HL-60 (cell line): ENCODE data around the gene CACNA1C.

Source experiments
- DNase-seq, 2 experiments: peaks; one replicate each; pipeline ENCODE4 v3.0.0-alpha.2; 2010 to 2020; ENCODE audit warnings: low read depth in 1 of 2, low spot score in 1 of 2
- H3K27ac ChIP-seq: fragments of 250-450 bp; sonication (Bioruptor Pico); replicated peaks from 2 replicates; pipeline ENCODE4 v1.5.1; 2020; ENCODE audit warnings: mild to moderate bottlenecking, moderate library complexity
- H3K27me3 ChIP-seq: fragments of 250-450 bp; sonication (Bioruptor Pico); 2 replicates; pipeline ENCODE4 v1.5.1; 2021; ENCODE audit warnings: mild to moderate bottlenecking, moderate library complexity; ENCODE audit not compliant: insufficient read depth, poor library complexity, severe bottlenecking
- H3K4me3 ChIP-seq: replicated peaks from 2 replicates; pipeline ENCODE4 v1.5.1; 2011; ENCODE audit warnings: mild to moderate bottlenecking, control low read depth, low read length; ENCODE audit not compliant: insufficient read depth
- GABPA ChIP-seq: IDR thresholded peaks from 2 replicates; pipeline ENCODE4 v1.6.1; 2012; ENCODE audit warnings: low read depth
- POLR2AphosphoS5 ChIP-seq: IDR thresholded peaks from 2 replicates; pipeline ENCODE4 v1.6.1; 2012; ENCODE audit warnings: low read depth
- SPI1 ChIP-seq: IDR thresholded peaks from 2 replicates; pipeline ENCODE4 v1.6.1; 2012; ENCODE audit warnings: low read depth, mild to moderate bottlenecking, borderline replicate concordance
- TF ChIP-seq, protein P1 (sequence below): IDR thresholded peaks from 2 replicates; pipeline ENCODE4 v1.6.1; 2012; ENCODE audit warnings: low read depth; ENCODE audit not compliant: insufficient replicate concordance
- TF ChIP-seq, protein P2 (sequence below): IDR thresholded peaks from one replicate; pipeline ENCODE4 v1.5.1; 2011; ENCODE audit warnings: low read length, control low read depth, inconsistent platforms; ENCODE audit not compliant: insufficient read depth

Gene CACNA1C

DNA sequence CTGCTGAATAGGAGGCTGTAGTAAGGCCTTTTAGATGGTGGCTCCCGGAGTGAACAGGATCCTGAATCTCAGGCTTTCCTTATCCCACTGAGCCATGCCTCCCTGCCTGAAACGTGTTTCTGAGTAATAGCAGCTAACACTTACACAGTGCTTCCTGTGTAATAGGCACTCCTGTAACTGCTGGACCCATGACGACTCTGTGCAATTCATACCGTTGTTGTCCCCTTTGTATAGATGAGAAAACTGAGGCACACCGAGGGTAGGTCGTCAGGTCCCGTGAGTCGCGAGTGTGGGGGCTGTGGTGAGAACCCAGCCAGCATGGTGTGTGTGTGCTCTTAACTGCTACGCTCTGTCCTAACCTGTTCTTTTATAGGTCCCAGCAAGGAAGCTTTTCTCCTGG, 193.6 kb downstream of the CACNA1C start:
- Histone ChIP-seq H3K27me3 (no peaks in the 10 kb centered on the region), H3K4me3 (no peak overlapping the region), H3K27ac (no peak overlapping the region)
- no peak for DNase-seq
- TF ChIP-seq, protein P1, sequence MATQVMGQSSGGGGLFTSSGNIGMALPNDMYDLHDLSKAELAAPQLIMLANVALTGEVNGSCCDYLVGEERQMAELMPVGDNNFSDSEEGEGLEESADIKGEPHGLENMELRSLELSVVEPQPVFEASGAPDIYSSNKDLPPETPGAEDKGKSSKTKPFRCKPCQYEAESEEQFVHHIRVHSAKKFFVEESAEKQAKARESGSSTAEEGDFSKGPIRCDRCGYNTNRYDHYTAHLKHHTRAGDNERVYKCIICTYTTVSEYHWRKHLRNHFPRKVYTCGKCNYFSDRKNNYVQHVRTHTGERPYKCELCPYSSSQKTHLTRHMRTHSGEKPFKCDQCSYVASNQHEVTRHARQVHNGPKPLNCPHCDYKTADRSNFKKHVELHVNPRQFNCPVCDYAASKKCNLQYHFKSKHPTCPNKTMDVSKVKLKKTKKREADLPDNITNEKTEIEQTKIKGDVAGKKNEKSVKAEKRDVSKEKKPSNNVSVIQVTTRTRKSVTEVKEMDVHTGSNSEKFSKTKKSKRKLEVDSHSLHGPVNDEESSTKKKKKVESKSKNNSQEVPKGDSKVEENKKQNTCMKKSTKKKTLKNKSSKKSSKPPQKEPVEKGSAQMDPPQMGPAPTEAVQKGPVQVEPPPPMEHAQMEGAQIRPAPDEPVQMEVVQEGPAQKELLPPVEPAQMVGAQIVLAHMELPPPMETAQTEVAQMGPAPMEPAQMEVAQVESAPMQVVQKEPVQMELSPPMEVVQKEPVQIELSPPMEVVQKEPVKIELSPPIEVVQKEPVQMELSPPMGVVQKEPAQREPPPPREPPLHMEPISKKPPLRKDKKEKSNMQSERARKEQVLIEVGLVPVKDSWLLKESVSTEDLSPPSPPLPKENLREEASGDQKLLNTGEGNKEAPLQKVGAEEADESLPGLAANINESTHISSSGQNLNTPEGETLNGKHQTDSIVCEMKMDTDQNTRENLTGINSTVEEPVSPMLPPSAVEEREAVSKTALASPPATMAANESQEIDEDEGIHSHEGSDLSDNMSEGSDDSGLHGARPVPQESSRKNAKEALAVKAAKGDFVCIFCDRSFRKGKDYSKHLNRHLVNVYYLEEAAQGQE, result no peak
- TF ChIP-seq POLR2AphosphoS5, result no peak
- TF ChIP-seq, protein P2, sequence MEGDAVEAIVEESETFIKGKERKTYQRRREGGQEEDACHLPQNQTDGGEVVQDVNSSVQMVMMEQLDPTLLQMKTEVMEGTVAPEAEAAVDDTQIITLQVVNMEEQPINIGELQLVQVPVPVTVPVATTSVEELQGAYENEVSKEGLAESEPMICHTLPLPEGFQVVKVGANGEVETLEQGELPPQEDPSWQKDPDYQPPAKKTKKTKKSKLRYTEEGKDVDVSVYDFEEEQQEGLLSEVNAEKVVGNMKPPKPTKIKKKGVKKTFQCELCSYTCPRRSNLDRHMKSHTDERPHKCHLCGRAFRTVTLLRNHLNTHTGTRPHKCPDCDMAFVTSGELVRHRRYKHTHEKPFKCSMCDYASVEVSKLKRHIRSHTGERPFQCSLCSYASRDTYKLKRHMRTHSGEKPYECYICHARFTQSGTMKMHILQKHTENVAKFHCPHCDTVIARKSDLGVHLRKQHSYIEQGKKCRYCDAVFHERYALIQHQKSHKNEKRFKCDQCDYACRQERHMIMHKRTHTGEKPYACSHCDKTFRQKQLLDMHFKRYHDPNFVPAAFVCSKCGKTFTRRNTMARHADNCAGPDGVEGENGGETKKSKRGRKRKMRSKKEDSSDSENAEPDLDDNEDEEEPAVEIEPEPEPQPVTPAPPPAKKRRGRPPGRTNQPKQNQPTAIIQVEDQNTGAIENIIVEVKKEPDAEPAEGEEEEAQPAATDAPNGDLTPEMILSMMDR, result no peak

DNA sequence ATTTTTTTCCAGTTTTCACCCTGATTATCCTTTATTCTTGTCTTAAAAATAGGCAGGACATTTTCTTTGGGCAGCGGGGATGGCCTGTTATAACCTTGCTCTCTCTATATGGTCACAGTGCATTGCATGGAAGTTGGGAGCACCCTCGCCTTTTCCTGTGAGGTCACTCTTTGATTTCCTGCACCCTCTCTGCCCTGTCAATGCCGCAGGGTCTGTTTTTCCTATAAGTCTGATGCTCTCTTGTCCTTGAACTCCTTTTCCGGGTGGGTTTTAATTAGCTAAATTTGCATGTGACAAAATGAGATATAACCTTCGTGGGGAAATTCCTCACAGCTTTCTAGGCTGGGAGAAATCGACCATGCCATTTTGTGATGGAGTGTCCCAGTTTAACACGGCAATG, 194.3 kb downstream of the CACNA1C start:
- no peak overlapping the region for H3K27ac ChIP-seq
- H3K4me3 ChIP-seq, result no peak overlapping the region
- no peak for DNase-seq
- H3K27me3 ChIP-seq, result no peaks in the 10 kb centered on the region
- TF ChIP-seq GABPA (no peak), POLR2AphosphoS5 (no peak), SPI1 (no peak)
- TF ChIP-seq, protein P1, result no peak
- TF ChIP-seq, protein P2, result no peak

DNA sequence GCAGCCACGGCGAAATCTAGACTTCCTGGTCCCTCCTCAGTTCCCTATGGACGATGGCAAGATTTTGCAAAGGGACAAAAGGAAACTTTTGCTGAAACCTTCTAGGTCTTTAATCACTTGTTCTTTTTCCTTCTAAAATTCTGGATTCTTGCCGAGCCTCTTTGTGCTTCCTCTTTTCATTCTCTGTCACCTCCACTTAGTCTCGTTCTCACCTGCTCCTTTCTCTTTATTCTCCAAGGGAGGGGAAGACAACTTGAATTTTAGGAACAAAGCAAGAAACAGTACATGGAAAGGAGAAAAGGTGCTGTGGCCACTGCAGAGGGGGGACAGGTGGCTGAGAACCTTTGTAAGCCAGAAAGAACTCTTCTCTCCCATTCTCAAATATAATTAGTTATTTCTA, 194.8 kb downstream of the CACNA1C start:
- H3K4me3 ChIP-seq, result no peak overlapping the region
- H3K27me3 ChIP-seq, result no peaks in the 10 kb centered on the region
- DNase-seq, result no peak
- TF ChIP-seq, protein P2, result no peak
- peak; percentile 3; the same call in 1 of the 2 replicates for TF ChIP-seq SPI1
- TF ChIP-seq, protein P1, result no peak
- no peak for TF ChIP-seq GABPA
- TF ChIP-seq POLR2AphosphoS5, result no peak
- no peak overlapping the region for H3K27ac ChIP-seq
